ENCODE data around the gene WDR5.

GRCh38 chr9:134153450-134153849 is 17.6 kb downstream of the WDR5 start:
- TF ChIP-seq ARNT (IDR thresholded peaks at IDR 0.05), result no peak
- TF ChIP-seq ELF4 (IDR thresholded peaks at IDR 0.05), result no peak
- no peak for TF ChIP-seq ZNF384 (IDR thresholded peaks at IDR 0.05)
- no peak for TF ChIP-seq PKNOX1 (IDR thresholded peaks at IDR 0.05)
- TF ChIP-seq SP1 (IDR thresholded peaks at IDR 0.05), result no peak
- TF ChIP-seq FOXK2 (IDR thresholded peaks at IDR 0.05), result no peak
- no peak for TF ChIP-seq BHLHE40 (IDR thresholded peaks at IDR 0.05; ENCODE audit: borderline replicate concordance)
- no peak for TF ChIP-seq SUZ12 (IDR thresholded peaks at IDR 0.05)
- TF ChIP-seq FOXA1 (IDR thresholded peaks at IDR 0.05), result no peak

All from HEK293T (cell line).